PC-3 (cell line): ENCODE measurements around the gene ATG4C. TPM values are rescaled to one million over a fixed set of nuclear protein-coding genes. Genes with fewer than 3 reads are reported as not detected.

ENCODE experiments used
- ATAC-seq: fragments of 200-7000 bp; cut with Tn5 transposase; 2 replicates; pipeline ENCODE4 v1.9.1; 2020; ENCODE audit warnings: mild to moderate bottlenecking, moderate library complexity
- BruUV-seq: library from RNA; stranded (reverse); fragments of 400-500 nt; replicated peaks from 2 replicates; lab custom pipeline; 2021; lab: Mats Ljungman, UMichigan
- CTCF ChIA-PET: fragments of 300-600 bp; sonication (Branson Sonifier 250); formaldehyde crosslinking; loops from one replicate; lab custom pipeline; 2022; ENCODE audit warnings: antibody characterized with exemption; lab: Charles Lee
- POLR2A ChIA-PET: fragments of 300-600 bp; sonication (Branson Sonifier 250); formaldehyde crosslinking; loops from one replicate; lab custom pipeline; 2022; ENCODE audit warnings: antibody characterized with exemption; ENCODE audit not compliant: unreplicated experiment; lab: Charles Lee
- DNase-seq: peaks from one replicate; pipeline ENCODE4 v3.0.0-alpha.2; 2015
- H2AFZ ChIP-seq: fragments of 300-600 bp; sonication (generic); 2 replicates; pipeline ENCODE4 v1.6.0; 2016; ENCODE audit warnings: antibody characterized with exemption, low read length
- H3F3A ChIP-seq: fragments of 300-600 bp; sonication (generic); one replicate; pipeline ENCODE4 v1.6.0; 2017; ENCODE audit warnings: antibody characterized with exemption, low read length, control low read depth, mild to moderate bottlenecking; ENCODE audit not compliant: unreplicated experiment
- H3K27ac ChIP-seq: fragments of 300-600 bp; sonication (generic); 2 replicates; pipeline ENCODE4 v1.5.1; 2016; ENCODE audit warnings: mild to moderate bottlenecking, low read length
- H3K27me3 ChIP-seq: fragments of 300-600 bp; sonication (generic); 2 replicates; pipeline ENCODE4 v1.6.1; 2016; ENCODE audit warnings: low read length, mixed read lengths
- H3K36me3 ChIP-seq: fragments of 300-600 bp; sonication (generic); 2 replicates; pipeline ENCODE4 v1.6.1; 2016; ENCODE audit warnings: low read depth, mixed run types, low read length, mixed read lengths
- H3K4me1 ChIP-seq: fragments of 300-600 bp; sonication (generic); 2 replicates; pipeline ENCODE4 v1.5.1; 2016; ENCODE audit warnings: low read length; ENCODE audit not compliant: insufficient read depth
- H3K4me2 ChIP-seq: fragments of 300-600 bp; sonication (generic); 2 replicates; pipeline ENCODE4 v1.6.0; 2016; ENCODE audit warnings: low read length
- H3K4me3 ChIP-seq: fragments of 300-600 bp; sonication (generic); 2 replicates; pipeline ENCODE4 v1.5.1; 2016; ENCODE audit warnings: mild to moderate bottlenecking, low read length, mixed read lengths
- H3K79me2 ChIP-seq: fragments of 300-600 bp; sonication (generic); 2 replicates; pipeline ENCODE4 v1.6.1; 2017; ENCODE audit warnings: low read length, mixed read lengths
- H3K9ac ChIP-seq: fragments of 300-600 bp; sonication (generic); 2 replicates; pipeline ENCODE4 v1.6.0; 2016; ENCODE audit warnings: mild to moderate bottlenecking, low read length
- H3K9me2 ChIP-seq: fragments of 300-600 bp; sonication (generic); replicated peaks from 2 replicates; pipeline ENCODE4 v1.6.1; 2016; ENCODE audit warnings: mixed run types, low read length, mixed read lengths
- H3K9me3 ChIP-seq: fragments of 300-600 bp; sonication (generic); 2 replicates; pipeline ENCODE4 v1.6.1; 2016; ENCODE audit warnings: low read length, mixed read lengths
- H4K20me1 ChIP-seq: fragments of 300-600 bp; sonication (generic); 2 replicates; pipeline ENCODE4 v1.6.1; 2016; ENCODE audit warnings: low read length, mixed read lengths
- CTCF ChIP-seq: fragments of 300-600 bp; sonication (generic); conservative IDR thresholded peaks from 2 replicates; pipeline ENCODE4 v1.5.1; 2017; ENCODE audit warnings: antibody characterized with exemption, low read depth, mild to moderate bottlenecking, low read length
- EZH2 ChIP-seq: fragments of 300-600 bp; sonication (generic); IDR thresholded peaks from one replicate; pipeline ENCODE4 v1.6.1; 2017; ENCODE audit warnings: antibody characterized with exemption, mild to moderate bottlenecking, low read length; ENCODE audit not compliant: unreplicated experiment
- EZH2phosphoT487 ChIP-seq: fragments of 300-600 bp; sonication (generic); IDR thresholded peaks from 2 replicates; pipeline ENCODE4 v1.6.1; 2018; ENCODE audit warnings: mild to moderate bottlenecking, antibody characterized with exemption, low read length, borderline replicate concordance
- intact Hi-C: fragments of 100-400 bp; cut with micrococcal nuclease; formaldehyde crosslinking; loops from 2 replicates; pipeline ENCODE4 v1.9.0; 2023
- total RNA-seq: library from RNA; depleted of rRNA; stranded (reverse); fragments of >200 nt; gene quantifications from 2 replicates; pipeline ENCODE4 v1.2.3, GENCODE V29; 2014

ATG4C gene
- total RNA-seq, 1 experiment from 2014 or later: 8.8 TPM

- H3F3A ChIP-seq: no peaks in the 10 kb centered on the region
- H3K4me1 ChIP-seq: no peaks in the 10 kb centered on the region
- ChIA-PET POLR2A (no interaction called here), CTCF (no interaction called here)
- intact Hi-C loops: loop anchor here (5.0 kb wide), 1 partner anchor 63 kb away; no protein-coding TSS in a partner anchor
- H3K27me3 ChIP-seq: peaks cover 14% of the 10 kb centered on the region
- no peaks in the 10 kb centered on the region for H3K79me2 ChIP-seq
- H3K9me3 ChIP-seq: no peaks in the 10 kb centered on the region
- H3K27ac ChIP-seq: no peak overlapping the region
- H3K4me3 ChIP-seq: no peak overlapping the region
- no peak overlapping the region for H3K9ac ChIP-seq
- no peaks in the 10 kb centered on the region for H3K9me2 ChIP-seq
- no peak for TF ChIP-seq EZH2phosphoT487
- TF ChIP-seq CTCF: no peak
- TF ChIP-seq EZH2: no peak
- no TSS peak for BruUV-seq
- H3K36me3 ChIP-seq: no peaks in the 10 kb centered on the region
- H3K4me2 ChIP-seq: no peak overlapping the region
- H2AFZ ChIP-seq: no peak overlapping the region
- DNase-seq (peak; percentile 35), ATAC-seq (peak; percentile 70; the same call in 1 of the 2 replicates)
- H4K20me1 ChIP-seq: no peaks in the 10 kb centered on the region
Measured at GRCh38 chr1:62905309-62905708, 121.4 kb downstream of the ATG4C start.

GRCh38 chr1:62905872-62906271 is 121.9 kb downstream of the ATG4C start:
- no peaks in the 10 kb centered on the region for H3K9me2 ChIP-seq
- CTCF ChIA-PET: interaction anchor here (0.7 to 0.8 kb wide), 2 partner anchors 11 to 65 kb away, joined by 3 to 4 read pairs; no protein-coding TSS in a partner anchor
- TF ChIP-seq EZH2: no peak
- TF ChIP-seq EZH2phosphoT487: no peak
- no peak for TF ChIP-seq CTCF
- no peak overlapping the region for H3K27ac ChIP-seq
- H2AFZ ChIP-seq: no peak overlapping the region
- peaks cover 9% of the 10 kb centered on the region for H3K27me3 ChIP-seq
- no peaks in the 10 kb centered on the region for H3F3A ChIP-seq
- DNase-seq (no peak), ATAC-seq (no peak)
- no peaks in the 10 kb centered on the region for H3K9me3 ChIP-seq
- H4K20me1 ChIP-seq: no peaks in the 10 kb centered on the region
- no peak overlapping the region for H3K4me3 ChIP-seq
- H3K4me1 ChIP-seq: no peaks in the 10 kb centered on the region
- H3K9ac ChIP-seq: no peak overlapping the region
- POLR2A ChIA-PET: interaction anchor here (0.6 kb wide), 1 partner anchor 31 kb away, joined by 3 read pairs; no protein-coding TSS in a partner anchor
- BruUV-seq: no TSS peak
- no peaks in the 10 kb centered on the region for H3K79me2 ChIP-seq
- no peak overlapping the region for H3K4me2 ChIP-seq
- intact Hi-C loops: loop anchor here (5.0 kb wide), 1 partner anchor 64 kb away; no protein-coding TSS in a partner anchor
- no peaks in the 10 kb centered on the region for H3K36me3 ChIP-seq

GRCh38 chr1:62906428-62906886 is 122.5 kb downstream of the ATG4C start:
- H3K27me3 ChIP-seq: peaks cover 3% of the 10 kb centered on the region; the same call in 1 of the 2 replicates
- H3K27ac ChIP-seq: no peak overlapping the region
- no peak overlapping the region for H2AFZ ChIP-seq
- intact Hi-C loops: loop anchor here (5.0 kb wide), 1 partner anchor 64 kb away; no protein-coding TSS in a partner anchor
- no peaks in the 10 kb centered on the region for H3K9me3 ChIP-seq
- no peaks in the 10 kb centered on the region for H3K9me2 ChIP-seq
- BruUV-seq: no TSS peak
- H3K36me3 ChIP-seq: no peaks in the 10 kb centered on the region
- ATAC-seq (peak; percentile 24; the same call in 1 of the 2 replicates), DNase-seq (peak; percentile 7)
- no peaks in the 10 kb centered on the region for H3K4me1 ChIP-seq
- no peaks in the 10 kb centered on the region for H3K79me2 ChIP-seq
- POLR2A ChIA-PET: interaction anchor here (0.6 kb wide), 1 partner anchor 32 kb away, joined by 3 read pairs; no protein-coding TSS in a partner anchor
- H3K4me2 ChIP-seq: no peak overlapping the region
- CTCF ChIA-PET: interaction anchor here (0.5 to 0.8 kb wide), 3 partner anchors 10 to 65 kb away, joined by 3 to 9 read pairs (median 4); no protein-coding TSS in a partner anchor
- no peaks in the 10 kb centered on the region for H4K20me1 ChIP-seq
- no peak overlapping the region for H3K4me3 ChIP-seq
- no peaks in the 10 kb centered on the region for H3F3A ChIP-seq
- TF ChIP-seq CTCF (peak; percentile 65), EZH2phosphoT487 (no peak), EZH2 (no peak)
- H3K9ac ChIP-seq: no peak overlapping the region
